Measurements from ENCODE around the gene CSH1. TPM values are rescaled to one million over a fixed set of nuclear protein-coding genes. Genes with fewer than 3 reads are reported as not detected.
A peak's percentile ranks its signal among the peaks of the same experiment; 100 is the strongest.
"Not testable (repeated sequence)": the region's sequence is repeated elsewhere in the genome, so short reads cannot be mapped to it uniquely, and the experiment has no call there.

The CSH1 gene
- total RNA-seq, 4 donors from 2014 or later: not detected

- H3K4me3 ChIP-seq: no peak within 1 kb of the TSS
Observed at GRCh38 chr17:63911041-63911635, 14.8 kb upstream of the CSH1 start, which contains the start of gene CSHL1. TSS of gene CSHL1 (minus strand) at chr17:63911258. CDS start at chr17:63911196, 62 bp downstream.

GRCh38 chr17:63910096-63910495 is 13.7 kb upstream of the CSH1 start:
- whole genome bisulfite sequencing, 2 donors (ENCODE audit: low coverage in 1 of 2): 57% methylated on average over 3 of the region's 14 CpGs; no CpG with 5 or more reads in 1 of the 2 donors
- Histone ChIP-seq H3K4me1 (no peaks in the 10 kb centered on the region), H3K4me3 (no peak overlapping the region), H3K9me3 (no peaks in the 10 kb centered on the region), H3K36me3 (no peaks in the 10 kb centered on the region), H3K27ac (no peak overlapping the region), H3K27me3 (peaks cover 24% of the 10 kb centered on the region)
- no peak for TF ChIP-seq POLR2AphosphoS5 (IDR thresholded peaks at IDR 0.05)
- no peak for TF ChIP-seq CTCF (IDR thresholded peaks at IDR 0.05)
- no peak for ATAC-seq

More at GRCh38 chr17:63911041-63911635, 14.8 kb upstream of the CSH1 start, which contains the start of gene CSHL1:
- Histone ChIP-seq H3K27ac (no peak within 1 kb of the TSS), H3K9me3 (no peaks in the 10 kb centered on the region), H3K27me3 (peaks cover 24% of the 10 kb centered on the region), H3K4me1 (no peaks in the 10 kb centered on the region), H3K36me3 (no peaks in the 10 kb centered on the region)
- 60% methylated on average over 6 of the region's 15 CpGs for WGBS, 2 donors (ENCODE audit: low coverage in 1 of 2)
- no peak for TF ChIP-seq CTCF (IDR thresholded peaks at IDR 0.05)
- TF ChIP-seq POLR2A (IDR thresholded peaks at IDR 0.05): no peak
- no peak for TF ChIP-seq POLR2AphosphoS5 (IDR thresholded peaks at IDR 0.05)
- TF ChIP-seq EP300 (IDR thresholded peaks at IDR 0.05): no peak
- ATAC-seq: no peak

- H3K4me3 ChIP-seq, ATAC-seq, H3K4me1 ChIP-seq, H3K36me3 ChIP-seq, H3K9me3 ChIP-seq, H3K27ac ChIP-seq: not testable (repeated sequence)
- H3K27me3 ChIP-seq: peaks cover 24% of the 10 kb centered on the region
- 91 to 100% methylated on average over 1 to 8 of the region's 10 CpGs for WGBS, 2 donors (ENCODE audit: low coverage in 1 of 2)
Observed at GRCh38 chr17:63909586-63909985, 13.2 kb upstream of the CSH1 start.

- peaks cover 24% of the 10 kb centered on the region for H3K27me3 ChIP-seq
- H3K36me3 ChIP-seq, H3K4me1 ChIP-seq, H3K4me3 ChIP-seq, H3K9me3 ChIP-seq, H3K27ac ChIP-seq: not testable (repeated sequence)
- WGBS, 2 donors (ENCODE audit: low coverage in 1 of 2): 42 to 47% methylated on average over 8 to 12 of the region's 12 CpGs
- peak; percentile 56 for ATAC-seq
Observed at GRCh38 chr17:63907161-63907778, 10.9 kb upstream of the CSH1 start.

GRCh38 chr17:63904796-63905195 is 8.4 kb upstream of the CSH1 start:
- not testable (repeated sequence) for H3K4me3 ChIP-seq, H3K9me3 ChIP-seq, ATAC-seq, H3K36me3 ChIP-seq, H3K27me3 ChIP-seq, H3K4me1 ChIP-seq, H3K27ac ChIP-seq
- WGBS, 2 donors (ENCODE audit: low coverage in 1 of 2): 84% methylated on average over 4 of the region's 8 CpGs; no CpG with 5 or more reads in 1 of the 2 donors

- peak; percentile 44 for ATAC-seq
- H3K27me3 ChIP-seq, H3K36me3 ChIP-seq, H3K27ac ChIP-seq, H3K9me3 ChIP-seq, H3K4me3 ChIP-seq, H3K4me1 ChIP-seq: not testable (repeated sequence)
- WGBS, 2 donors (ENCODE audit: low coverage in 1 of 2): 34 to 58% methylated on average over 2 to 5 of the region's 5 CpGs
- TF ChIP-seq CTCF (IDR thresholded peaks at IDR 0.05): peak in 3 of 4 experiments; percentile 14 to 50 (median 20)
Observed at GRCh38 chr17:63903787-63904201, 7.4 kb upstream of the CSH1 start.

GRCh38 chr17:63901971-63902370 is 5.6 kb upstream of the CSH1 start:
- H3K27me3 ChIP-seq, ATAC-seq, H3K9me3 ChIP-seq, H3K4me1 ChIP-seq, H3K27ac ChIP-seq, H3K4me3 ChIP-seq, H3K36me3 ChIP-seq: not testable (repeated sequence)
- WGBS, 2 donors (ENCODE audit: low coverage in 1 of 2): 86% methylated on average over 2 of the region's 2 CpGs; no CpG with 5 or more reads in 1 of the 2 donors

- not testable (repeated sequence) for H3K27ac ChIP-seq, H3K36me3 ChIP-seq, ATAC-seq, H3K9me3 ChIP-seq, H3K4me1 ChIP-seq, H3K27me3 ChIP-seq, H3K4me3 ChIP-seq
- no CpG with 5 or more reads among the region's 6 CpGs for WGBS, 2 donors (ENCODE audit: low coverage in 1 of 2)
Observed at GRCh38 chr17:63898899-63899798, 2.8 kb upstream of the CSH1 start.

GRCh38 chr17:63894821-63895220 is 1.6 kb downstream of the CSH1 start:
- H3K27me3 ChIP-seq, H3K4me1 ChIP-seq, H3K4me3 ChIP-seq, ATAC-seq, H3K36me3 ChIP-seq, H3K9me3 ChIP-seq, H3K27ac ChIP-seq: not testable (repeated sequence)
- 100% methylated on average over 2 of the region's 10 CpGs; no CpG with 5 or more reads in 1 of the 2 donors for WGBS, 2 donors (ENCODE audit: low coverage in 1 of 2)

Data from gastroesophageal sphincter (tissue), 4 donors.